Stimulated activated CD8-positive, alpha-beta memory T cell treated with anti-CD3 and anti-CD28 coated beads, Interleukin-12 subunit alpha, Interleukin-12 subunit beta, amount 100 ng/mL, for 4 hours (primary cell): ENCODE results near the gene SERPINF2.
"Not testable (repeated sequence)": the region's sequence is repeated elsewhere in the genome, so short reads cannot be mapped to it uniquely, and the experiment has no call there.

Experiments
- DNase-seq: peaks from one replicate; pipeline ENCODE4 v3.0.0-alpha.2; 2020; ENCODE audit warnings: low read depth

The SERPINF2 gene

GRCh38 chr17:1789936-1790335 is 47.3 kb downstream of the SERPINF2 start:
- DNase-seq = no peak

GRCh38 chr17:1792495-1793446 is 50.1 kb downstream of the SERPINF2 start:
- DNase-seq = no peak

GRCh38 chr17:1793447-1793806 is 50.8 kb downstream of the SERPINF2 start:
- no peak for DNase-seq

- DNase-seq = no peak
Measured at GRCh38 chr17:1796800-1797199, 54.1 kb downstream of the SERPINF2 start.

- DNase-seq = no peak
Measured at GRCh38 chr17:1797323-1797722, 54.7 kb downstream of the SERPINF2 start.

- DNase-seq = not testable (repeated sequence)
Measured at GRCh38 chr17:1797846-1798245, 55.2 kb downstream of the SERPINF2 start.

GRCh38 chr17:1800240-1800639 is 57.6 kb downstream of the SERPINF2 start:
- no peak for DNase-seq

GRCh38 chr17:1800712-1801111 is 58.0 kb downstream of the SERPINF2 start:
- no peak for DNase-seq

- no peak for DNase-seq
Measured at GRCh38 chr17:1802429-1802828, 59.8 kb downstream of the SERPINF2 start.

GRCh38 chr17:1803280-1803679 is 60.6 kb downstream of the SERPINF2 start:
- no peak for DNase-seq
